Measurements from ENCODE around the gene LRRC56. TPM values are rescaled to one million over a fixed set of nuclear protein-coding genes. Genes with fewer than 3 reads are reported as not detected.
A peak's percentile ranks its signal among the peaks of the same experiment; 100 is the strongest.

Gene LRRC56
- total and polyA plus RNA-seq, 2 experiments from 2014 or later: 0.73 to 0.87 TPM

DNA sequence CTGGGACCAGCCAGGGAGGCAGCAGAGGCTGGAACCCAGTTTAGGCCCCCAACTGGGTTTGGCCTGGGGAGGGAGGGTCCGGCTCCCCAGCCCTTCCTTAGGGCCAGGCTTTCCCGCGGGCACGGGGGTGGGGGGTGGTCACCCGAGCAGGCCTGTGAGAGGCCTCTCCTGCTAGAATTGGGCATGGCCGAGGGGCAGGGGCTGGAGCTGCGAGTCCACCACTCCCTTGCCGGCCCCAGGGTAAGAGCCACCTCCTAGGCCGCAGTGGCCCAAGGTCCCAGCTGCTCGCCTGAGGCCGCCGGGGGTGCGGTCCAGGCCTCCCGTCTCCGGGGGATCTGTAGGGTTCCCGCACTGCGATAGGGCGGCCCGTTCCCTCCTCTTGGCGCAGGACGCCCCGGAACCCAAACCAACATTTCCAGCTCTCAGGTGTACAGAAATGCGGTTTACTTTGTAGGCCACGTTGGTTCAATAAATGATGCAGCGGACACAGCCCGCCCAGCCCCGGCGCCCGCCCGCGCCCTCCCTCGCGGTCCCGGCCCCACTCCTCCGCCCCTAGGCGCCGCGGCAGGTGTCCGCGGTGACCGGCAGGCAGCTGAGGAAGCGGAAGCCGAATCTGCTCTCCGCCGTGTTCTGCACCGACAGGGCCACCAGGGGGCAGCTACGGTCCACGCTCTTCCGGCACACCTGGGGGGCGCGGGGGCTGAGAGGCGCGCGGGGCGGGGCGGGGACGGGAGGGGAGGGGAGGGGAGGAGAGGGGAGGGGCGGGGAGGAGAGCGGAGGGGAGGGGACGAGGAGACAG is 17.3 kb downstream of the LRRC56 start:
- peak; percentile 96 for DNase-seq (ENCODE audit: low spot score)
- Histone ChIP-seq H3K9me2 (ENCODE audit: insufficient read depth) (no peaks in the 10 kb centered on the region), H3F3A (replicated peaks; ENCODE audit: low read depth) (0 out of 2 replicates have a peak, but pooled peaks cover 7% of the 10 kb centered on the region), H3K4me1 (ENCODE audit: insufficient read depth) (peaks cover 5% of the 10 kb centered on the region; the same call in 1 of the 2 replicates), H3K4me3 (peak overlapping the region; percentile 64), H2AFZ (peak overlapping the region; percentile 84; the same call in 1 of the 2 replicates), H4K20me1 (replicated peaks; ENCODE audit: insufficient read depth) (no peaks in the 10 kb centered on the region), H3K27me3 (ENCODE audit: insufficient read depth) (peaks cover 28% of the 10 kb centered on the region), H3K4me2 (peak overlapping the region; percentile 87), H3K79me2 (replicated peaks; ENCODE audit: insufficient read depth) (no peaks in the 10 kb centered on the region), H3K36me3 (ENCODE audit: insufficient read depth) (no peaks in the 10 kb centered on the region), H3K27ac (ENCODE audit: low read depth) (no peak overlapping the region)
- Mint-ChIP-seq H3K27ac (no peak overlapping the region), H3K4me3 (peak overlapping the region; percentile 63; the same call in 2 of the 3 replicates), H3K9me3 (peaks cover 2% of the 10 kb centered on the region; the same call in 1 of the 3 replicates), H3K27me3 (ENCODE audit: insufficient read depth, low read depth, poor library complexity) (peaks cover 23% of the 10 kb centered on the region), H3K36me3 (ENCODE audit: low read depth) (no peaks in the 10 kb centered on the region), H3K4me1 (peaks cover 6% of the 10 kb centered on the region)
- ATAC-seq: peak; percentile 46
- TF ChIP-seq, protein P1, sequence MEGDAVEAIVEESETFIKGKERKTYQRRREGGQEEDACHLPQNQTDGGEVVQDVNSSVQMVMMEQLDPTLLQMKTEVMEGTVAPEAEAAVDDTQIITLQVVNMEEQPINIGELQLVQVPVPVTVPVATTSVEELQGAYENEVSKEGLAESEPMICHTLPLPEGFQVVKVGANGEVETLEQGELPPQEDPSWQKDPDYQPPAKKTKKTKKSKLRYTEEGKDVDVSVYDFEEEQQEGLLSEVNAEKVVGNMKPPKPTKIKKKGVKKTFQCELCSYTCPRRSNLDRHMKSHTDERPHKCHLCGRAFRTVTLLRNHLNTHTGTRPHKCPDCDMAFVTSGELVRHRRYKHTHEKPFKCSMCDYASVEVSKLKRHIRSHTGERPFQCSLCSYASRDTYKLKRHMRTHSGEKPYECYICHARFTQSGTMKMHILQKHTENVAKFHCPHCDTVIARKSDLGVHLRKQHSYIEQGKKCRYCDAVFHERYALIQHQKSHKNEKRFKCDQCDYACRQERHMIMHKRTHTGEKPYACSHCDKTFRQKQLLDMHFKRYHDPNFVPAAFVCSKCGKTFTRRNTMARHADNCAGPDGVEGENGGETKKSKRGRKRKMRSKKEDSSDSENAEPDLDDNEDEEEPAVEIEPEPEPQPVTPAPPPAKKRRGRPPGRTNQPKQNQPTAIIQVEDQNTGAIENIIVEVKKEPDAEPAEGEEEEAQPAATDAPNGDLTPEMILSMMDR (conservative IDR thresholded peaks at IDR 0.05; ENCODE audit: low read depth in 2 of 2): peak; percentile 47 to 85
- no peak for TF ChIP-seq ZNF331 (CRISPR knock-in tag; IDR thresholded peaks at IDR 0.05; ENCODE audit: low read depth)
- peak; percentile 45; the same call in 1 of the 2 replicates for TF ChIP-seq CREB1 (CRISPR knock-in tag; IDR thresholded peaks at IDR 0.05; ENCODE audit: low read depth)
- TF ChIP-seq ETS1 (IDR thresholded peaks at IDR 0.05): 0 out of 2 replicates have a peak, but pooled peaks have one; percentile 15

- peaks cover 2% of the 10 kb centered on the region; the same call in 1 of the 3 replicates for H3K9me3 Mint-ChIP-seq
- peak; percentile 54 for DNase-seq (ENCODE audit: low spot score)
- Histone ChIP-seq H3K9me2 (ENCODE audit: insufficient read depth) (no peaks in the 10 kb centered on the region), H3K4me1 (ENCODE audit: insufficient read depth) (peaks cover 10% of the 10 kb centered on the region), H2AFZ (0 out of 2 replicates have a peak overlapping the region, but pooled peaks have one; percentile 85), H3K27me3 (ENCODE audit: insufficient read depth) (peaks cover 28% of the 10 kb centered on the region), H3K27ac (ENCODE audit: low read depth) (no peak overlapping the region), H3K4me2 (peak overlapping the region; percentile 90), H4K20me1 (replicated peaks; ENCODE audit: insufficient read depth) (no peaks in the 10 kb centered on the region), H3K36me3 (ENCODE audit: insufficient read depth) (no peaks in the 10 kb centered on the region), H3K79me2 (replicated peaks; ENCODE audit: insufficient read depth) (no peaks in the 10 kb centered on the region), H3F3A (replicated peaks; ENCODE audit: low read depth) (peaks cover 12% of the 10 kb centered on the region; the same call in 1 of the 2 replicates), H3K4me3 (peak overlapping the region; percentile 74)
- peak; percentile 25 for ATAC-seq
- no peaks in the 10 kb centered on the region for H3K36me3 Mint-ChIP-seq (ENCODE audit: low read depth)
- peaks cover 11% of the 10 kb centered on the region for H3K4me1 Mint-ChIP-seq
- no peak overlapping the region for H3K27ac Mint-ChIP-seq
- H3K27me3 Mint-ChIP-seq (ENCODE audit: insufficient read depth, low read depth, poor library complexity): peaks cover 28% of the 10 kb centered on the region
- H3K4me3 Mint-ChIP-seq: peak overlapping the region; percentile 63; the same call in 2 of the 3 replicates
- TF ChIP-seq ZNF114 (CRISPR knock-in tag; IDR thresholded peaks at IDR 0.05) (no peak), ZNF462 (CRISPR knock-in tag; IDR thresholded peaks at IDR 0.05) (no peak), ETS1 (IDR thresholded peaks at IDR 0.05) (no peak), NANOG (IDR thresholded peaks at IDR 0.05; ENCODE audit: borderline replicate concordance) (no peak)
Measured at GRCh38 chr11:555227-555779, 18.0 kb downstream of the LRRC56 start.

Measured in GM23338 (cell line).